Common myeloid progenitor, CD34-positive (primary cell): ENCODE data around the gene MNDA.

Source experiments
- CTCF ChIA-PET: fragments of 350-600 bp; sonication (Branson Sonifier 250); formaldehyde crosslinking; loops from one replicate; lab custom pipeline; 2021; ENCODE audit warnings: antibody characterized with exemption; lab: Charles Lee
- POLR2A ChIA-PET: fragments of 350-600 bp; sonication (Branson Sonifier 250); formaldehyde crosslinking; loops from one replicate; lab custom pipeline; 2021; ENCODE audit warnings: antibody characterized with exemption; lab: Charles Lee
- DNase-seq, 3 donors: peaks; one replicate each; pipeline versions ENCODE4 v3.0.0 to v3.0.0-alpha.2; 2013
- H3K27ac ChIP-seq, 2 experiments: 1 replicate in 1 of 2; 2 replicates in 1 of 2; pipeline ENCODE4 v1.7.0; 2013; ENCODE audit warnings: inconsistent platforms in 2 of 2, low read length in 2 of 2, mild to moderate bottlenecking in 2 of 2, low read depth in 1 of 2, moderate library complexity in 1 of 2; ENCODE audit not compliant: severe bottlenecking in 2 of 2, insufficient read depth in 1 of 2, poor library complexity in 1 of 2
- H3K27me3 ChIP-seq, 5 experiments: replicated peaks in 2 of 5; 1 replicate in 3 of 5; 2 replicates in 2 of 5; pipeline versions ENCODE4 v1.6.1 to v1.7.0; 2013; ENCODE audit warnings: low read length in 4 of 5, mild to moderate bottlenecking in 2 of 5, moderate library complexity in 2 of 5, inconsistent platforms in 1 of 5; ENCODE audit not compliant: insufficient read depth in 5 of 5, control insufficient read depth in 4 of 5
- H3K36me3 ChIP-seq, 4 experiments: 1 replicate in 2 of 4; 2 replicates in 2 of 4; pipeline versions ENCODE4 v1.6.1 to v1.7.0; 2013; ENCODE audit warnings: low read length in 3 of 4, control low read depth in 1 of 4, mild to moderate bottlenecking in 1 of 4; ENCODE audit not compliant: control insufficient read depth in 4 of 4, insufficient read depth in 4 of 4
- H3K4me1 ChIP-seq, 4 experiments: 1 replicate in 3 of 4; 2 replicates in 1 of 4; pipeline versions ENCODE4 v1.6.1 to v1.7.1; 2013; ENCODE audit warnings: low read length in 3 of 4, mild to moderate bottlenecking in 3 of 4, control low read depth in 1 of 4, inconsistent platforms in 1 of 4, moderate library complexity in 1 of 4; ENCODE audit not compliant: control insufficient read depth in 4 of 4, insufficient read depth in 4 of 4; ENCODE audit errors: control extremely low read depth in 1 of 4
- H3K4me3 ChIP-seq, 7 experiments: 1 replicate in 4 of 7; 2 replicates in 3 of 7; pipeline versions ENCODE4 v1.5.1 to v1.7.0; 2013; ENCODE audit warnings: mild to moderate bottlenecking in 7 of 7, low read length in 6 of 7, moderate library complexity in 6 of 7, inconsistent platforms in 2 of 7, low read depth in 2 of 7, control low read depth in 1 of 7; ENCODE audit not compliant: insufficient read depth in 4 of 7, control insufficient read depth in 1 of 7; ENCODE audit errors: extremely low read depth in 1 of 7
- H3K9me3 ChIP-seq, 5 experiments: 1 replicate in 4 of 5; 2 replicates in 1 of 5; pipeline versions ENCODE4 v1.6.1 to v1.7.1; 2013; ENCODE audit warnings: low read length in 4 of 5, mild to moderate bottlenecking in 2 of 5, inconsistent platforms in 1 of 5, low read depth in 1 of 5, moderate library complexity in 1 of 5; ENCODE audit not compliant: control insufficient read depth in 4 of 5, insufficient read depth in 2 of 5; ENCODE audit errors: control extremely low read depth in 1 of 5
- WGBS: methylation state at CpG from one replicate; pipeline ENCODE4 v1.1.5; 2013; ENCODE audit not compliant: insufficient coverage; 5-methylcytosine and 5-hydroxymethylcytosine counted together

MNDA gene

DNA sequence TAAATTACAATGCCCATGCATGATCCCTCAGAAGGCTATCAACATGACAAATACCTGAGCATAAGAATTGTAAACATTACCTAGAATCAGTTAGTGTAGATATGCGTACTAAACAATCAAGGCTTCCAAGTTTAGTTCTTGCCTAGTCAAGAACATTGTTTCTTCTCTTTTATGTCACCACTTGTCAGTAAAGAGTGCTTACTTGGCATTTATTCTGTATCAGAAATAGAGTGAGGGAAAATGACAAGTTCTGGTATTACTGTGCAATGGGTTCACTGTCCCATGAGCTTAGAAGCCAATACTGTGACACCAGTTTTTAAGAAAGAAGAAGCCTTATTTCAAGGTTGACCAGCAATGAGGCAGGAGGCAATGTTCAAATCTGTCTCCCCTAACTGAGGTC is 27.5 kb upstream of the MNDA start:
- no peak for DNase-seq
- no peaks in the 10 kb centered on the region for H3K36me3 ChIP-seq
- 100% methylated on average over 1 of the region's 1 CpG for WGBS
- CTCF ChIA-PET = no interaction called here
- no peak overlapping the region for H3K4me3 ChIP-seq
- H3K4me1 ChIP-seq = peaks cover 3 to 24% (median 12%) of the 10 kb centered on the region in 4 experiments
- H3K27ac ChIP-seq = no peak overlapping the region
- POLR2A ChIA-PET = no interaction called here
- no peaks in the 10 kb centered on the region for H3K9me3 ChIP-seq
- H3K27me3 ChIP-seq = no peaks in the 10 kb centered on the region

DNA sequence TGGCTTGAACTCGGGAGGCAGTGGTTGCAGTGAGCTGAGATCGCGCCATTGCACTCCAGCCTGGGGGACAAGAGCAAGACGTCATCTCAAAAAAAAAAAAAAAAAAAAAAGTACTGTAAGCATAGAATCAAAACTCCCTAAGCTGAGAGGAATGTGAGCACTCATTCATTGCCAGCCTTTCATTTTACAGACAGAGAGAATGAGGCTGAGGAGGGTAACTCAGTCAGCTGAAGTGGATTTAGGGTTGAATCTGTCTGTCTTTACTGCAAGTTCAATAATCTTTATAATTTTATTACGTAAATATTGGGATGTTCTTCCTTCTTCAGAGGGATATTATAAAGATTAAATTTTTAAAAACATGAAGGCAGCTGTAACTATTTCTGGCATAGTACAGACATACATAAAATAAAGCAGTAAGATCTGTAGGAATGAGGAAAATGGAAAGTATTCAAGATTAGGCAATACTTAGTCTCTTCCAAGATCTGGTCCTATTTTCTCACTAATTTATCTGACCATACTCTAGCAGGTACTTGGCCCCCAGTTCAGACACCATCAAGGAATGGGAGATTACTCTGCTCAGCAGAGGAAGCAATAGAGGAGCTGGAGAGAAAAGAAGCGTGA is 24.1 kb upstream of the MNDA start:
- no peaks in the 10 kb centered on the region for H3K36me3 ChIP-seq
- 100% methylated on average over 2 of the region's 6 CpGs for WGBS
- no peaks in the 10 kb centered on the region for H3K9me3 ChIP-seq
- ChIA-PET CTCF (no interaction called here), POLR2A (interaction anchor here (0.7 kb wide), 1 partner anchor 52 kb away, joined by 6 read pairs; no protein-coding TSS in a partner anchor)
- no peak overlapping the region for H3K4me3 ChIP-seq
- H3K4me1 ChIP-seq = peaks cover 0 to 18% (median 5%) of the 10 kb centered on the region in 4 experiments
- no peak for DNase-seq
- no peaks in the 10 kb centered on the region for H3K27me3 ChIP-seq
- no peak overlapping the region for H3K27ac ChIP-seq

DNA sequence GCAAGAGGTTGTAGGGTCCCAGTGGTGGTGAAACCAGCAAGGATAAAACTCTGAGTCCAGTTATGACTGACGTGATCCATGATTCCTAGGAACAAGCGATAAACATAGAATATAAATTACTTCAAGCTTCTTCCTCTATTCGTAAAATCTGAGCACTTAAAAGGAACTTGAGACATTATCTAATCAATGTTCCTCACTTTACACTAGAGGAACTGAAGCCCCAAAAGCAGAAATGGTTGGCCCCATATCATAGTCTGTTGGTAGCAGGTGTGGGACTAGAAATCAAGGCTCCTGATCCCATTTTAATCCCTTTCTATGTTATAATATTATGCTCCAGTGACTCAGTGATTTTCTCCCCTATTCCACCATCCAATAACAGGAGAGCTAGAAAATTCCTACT is 21.9 kb upstream of the MNDA start:
- POLR2A ChIA-PET = no interaction called here

DNA sequence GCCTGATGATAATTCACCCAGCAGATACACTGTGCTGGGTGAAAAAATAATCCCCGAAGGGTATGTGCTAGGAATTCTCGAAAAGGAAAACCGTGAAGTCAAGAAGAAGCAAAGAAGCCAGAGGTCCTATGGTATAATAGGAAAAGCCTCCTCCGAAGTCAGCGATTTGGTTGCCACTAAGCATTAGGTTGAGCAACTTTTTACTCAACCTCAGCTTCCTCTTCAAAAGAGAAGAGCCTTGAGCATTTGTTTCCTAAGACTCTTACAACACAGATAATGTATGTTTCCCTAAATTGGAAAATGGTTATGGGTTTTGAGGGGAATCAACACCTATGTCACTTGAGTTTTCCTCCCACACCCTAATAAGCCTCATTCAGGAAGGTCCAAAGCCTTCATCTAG is 21.3 kb upstream of the MNDA start:
- Histone ChIP-seq H3K36me3 (no peaks in the 10 kb centered on the region), H3K4me3 (peak overlapping the region in 1 of 7 experiments; percentile 23), H3K4me1 (peaks cover 7 to 15% (median 9%) of the 10 kb centered on the region in 4 experiments), H3K27me3 (no peaks in the 10 kb centered on the region), H3K9me3 (no peaks in the 10 kb centered on the region), H3K27ac (no peak overlapping the region)
- peak in 2 of 3 donors; percentile 45 to 51 for DNase-seq
- CTCF ChIA-PET = interaction anchor here (2.0 kb wide), 1 partner anchor 9 kb away, joined by 8 read pairs; no protein-coding TSS in a partner anchor
- POLR2A ChIA-PET = no interaction called here
- WGBS = 88% methylated on average over 4 of the region's 5 CpGs

More for the DNA sequence above, 21.9 kb upstream of the MNDA start:
- Histone ChIP-seq H3K4me1 (peaks cover 7 to 15% (median 9%) of the 10 kb centered on the region in 4 experiments), H3K27ac (no peak overlapping the region), H3K36me3 (no peaks in the 10 kb centered on the region), H3K9me3 (no peaks in the 10 kb centered on the region), H3K27me3 (no peaks in the 10 kb centered on the region), H3K4me3 (no peak overlapping the region)
- CTCF ChIA-PET = interaction anchor here (2.0 kb wide), 1 partner anchor 10 kb away, joined by 8 read pairs; no protein-coding TSS in a partner anchor
- DNase-seq = peak in 2 of 3 donors; percentile 23 to 36
- WGBS = 93% methylated on average over 3 of the region's 3 CpGs

DNA sequence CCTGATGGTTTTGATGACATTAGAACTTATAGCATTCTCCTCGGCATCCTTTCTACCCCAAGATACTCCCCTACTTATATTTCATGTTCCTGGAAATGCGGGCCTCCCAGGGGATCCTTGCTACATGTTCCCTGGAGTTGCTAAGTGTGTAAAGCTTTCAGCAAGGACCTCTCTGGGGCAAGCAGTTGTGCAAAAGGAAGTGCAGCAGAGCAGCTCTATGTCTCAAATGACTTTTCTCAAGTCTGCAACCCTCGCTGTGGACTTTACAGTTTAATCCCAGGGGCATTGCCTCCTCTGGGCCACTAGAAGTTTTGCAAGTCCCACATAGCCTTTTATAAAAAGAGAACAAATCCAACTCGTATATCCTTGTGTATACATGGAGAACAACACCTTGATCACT is 20.8 kb upstream of the MNDA start:
- peak overlapping the region in 1 of 7 experiments; percentile 23 for H3K4me3 ChIP-seq
- WGBS = 89% methylated on average over 3 of the region's 4 CpGs
- no peak for DNase-seq
- H3K9me3 ChIP-seq = no peaks in the 10 kb centered on the region
- H3K27ac ChIP-seq = no peak overlapping the region
- no peaks in the 10 kb centered on the region for H3K27me3 ChIP-seq
- POLR2A ChIA-PET = no interaction called here
- no peaks in the 10 kb centered on the region for H3K36me3 ChIP-seq
- CTCF ChIA-PET = interaction anchor here (2.0 kb wide), 1 partner anchor 9 kb away, joined by 8 read pairs; no protein-coding TSS in a partner anchor
- H3K4me1 ChIP-seq = peaks cover 7 to 15% (median 9%) of the 10 kb centered on the region in 4 experiments

DNA sequence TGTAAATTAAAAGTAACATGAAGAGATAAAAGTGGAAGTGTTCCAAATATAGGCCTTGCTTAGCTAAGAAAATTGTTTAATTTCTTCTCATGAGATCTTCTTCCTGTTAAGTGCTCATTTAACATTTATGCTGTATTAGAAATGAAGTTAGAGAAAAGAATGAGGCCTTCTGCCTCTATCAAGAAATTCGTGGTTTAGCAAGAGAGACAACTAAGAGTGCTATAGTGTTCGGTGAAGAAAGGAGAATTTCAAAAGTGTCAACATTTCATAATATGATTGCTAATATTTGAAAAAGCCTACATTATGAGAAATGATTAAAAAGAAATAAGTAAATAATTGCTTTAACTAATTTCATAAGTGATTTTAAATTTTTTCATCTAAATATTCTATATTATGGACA is 18.8 kb upstream of the MNDA start:
- no peaks in the 10 kb centered on the region for H3K9me3 ChIP-seq
- WGBS = no CpG with 5 or more reads among the region's 2 CpGs
- CTCF ChIA-PET = no interaction called here
- no peak overlapping the region for H3K4me3 ChIP-seq
- no peak overlapping the region for H3K27ac ChIP-seq
- H3K36me3 ChIP-seq = no peaks in the 10 kb centered on the region
- POLR2A ChIA-PET = no interaction called here
- peaks cover 7 to 15% (median 10%) of the 10 kb centered on the region in 4 experiments for H3K4me1 ChIP-seq
- DNase-seq = no peak
- H3K27me3 ChIP-seq = no peaks in the 10 kb centered on the region

DNA sequence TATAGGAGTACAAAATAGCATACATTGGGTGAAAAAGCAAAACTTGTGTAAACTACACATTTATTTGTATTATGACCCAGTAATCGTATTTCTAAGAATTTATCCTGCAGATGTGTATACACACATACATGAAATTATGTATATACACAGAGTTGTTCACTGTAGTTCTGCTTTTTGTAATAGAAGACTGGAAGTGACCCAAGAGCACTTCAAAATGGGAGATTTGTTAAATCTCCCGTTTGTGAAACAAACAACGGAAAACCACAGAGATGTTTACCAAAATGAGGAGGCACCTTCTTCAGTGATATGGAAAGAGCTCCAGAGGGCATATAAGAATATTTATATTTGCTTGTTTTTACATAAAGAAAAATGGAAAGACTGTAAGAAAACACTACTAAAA is 18.0 kb upstream of the MNDA start:
- no peak overlapping the region for H3K27ac ChIP-seq
- DNase-seq = peak in 2 of 3 donors; percentile 35 to 52
- peak overlapping the region in 1 of 7 experiments; percentile 18 for H3K4me3 ChIP-seq
- no peaks in the 10 kb centered on the region for H3K36me3 ChIP-seq
- no peaks in the 10 kb centered on the region for H3K27me3 ChIP-seq
- POLR2A ChIA-PET = no interaction called here
- CTCF ChIA-PET = no interaction called here
- WGBS = 0% methylated on average over 1 of the region's 3 CpGs
- H3K9me3 ChIP-seq = no peaks in the 10 kb centered on the region
- peaks cover 9 to 19% (median 14%) of the 10 kb centered on the region in 4 experiments for H3K4me1 ChIP-seq
